HepG2 (cell line): ENCODE measurements around the gene RORC. TPM values are rescaled to one million over a fixed set of nuclear protein-coding genes. Genes with fewer than 3 reads are reported as not detected.

Experiments
- AKAP8 ChIP-seq: sonication (generic); formaldehyde crosslinking; IDR thresholded peaks from 2 replicates; pipeline ENCODE4 v1.5.1; 2020; ENCODE audit warnings: mild to moderate bottlenecking, missing genetic modification reagents
- CENPX ChIP-seq: sonication (generic); formaldehyde crosslinking; IDR thresholded peaks from 2 replicates; pipeline ENCODE4 v1.9.0; 2021; ENCODE audit warnings: mild to moderate bottlenecking, missing genetic modification reagents, moderate library complexity
- DMAP1 ChIP-seq: IDR thresholded peaks from 2 replicates; pipeline ENCODE4 v1.6.1; 2016
- JARID2 ChIP-seq: sonication (generic); formaldehyde crosslinking; IDR thresholded peaks from 2 replicates; pipeline ENCODE4 v1.8.1; 2023; ENCODE audit warnings: missing genetic modification reagents, inconsistent platforms; ENCODE audit not compliant: insufficient replicate concordance
- KDM2A ChIP-seq: sonication (generic); formaldehyde crosslinking; IDR thresholded peaks from 2 replicates; pipeline ENCODE4 v1.4.0; 2020; ENCODE audit warnings: low read depth, missing genetic modification reagents, borderline replicate concordance
- MEF2D ChIP-seq: sonication (generic); formaldehyde crosslinking; IDR thresholded peaks from 2 replicates; pipeline ENCODE4 v1.5.1; 2020; ENCODE audit warnings: mild to moderate bottlenecking, missing genetic modification reagents
- PITX1 ChIP-seq: sonication (generic); formaldehyde crosslinking; IDR thresholded peaks from 2 replicates; pipeline ENCODE4 v1.5.1; 2020; ENCODE audit warnings: mild to moderate bottlenecking, missing genetic modification reagents
- PRMT3 ChIP-seq: sonication (generic); formaldehyde crosslinking; IDR thresholded peaks from 2 replicates; pipeline ENCODE4 v1.8.1; 2022; ENCODE audit warnings: low read depth, mild to moderate bottlenecking, moderate library complexity, missing genetic modification reagents, borderline replicate concordance
- ZBTB1 ChIP-seq: sonication (generic); formaldehyde crosslinking; IDR thresholded peaks from 2 replicates; pipeline ENCODE4 v1.4.0; 2020; ENCODE audit warnings: missing genetic modification reagents, borderline replicate concordance
- ZFY ChIP-seq: sonication (generic); formaldehyde crosslinking; IDR thresholded peaks from 2 replicates; pipeline ENCODE4 v1.4.0; 2020; ENCODE audit warnings: missing genetic modification reagents
- ZNF749 ChIP-seq: sonication (generic); formaldehyde crosslinking; IDR thresholded peaks from 2 replicates; pipeline ENCODE4 v1.8.0; 2022; ENCODE audit warnings: mild to moderate bottlenecking, missing genetic modification reagents, moderate library complexity, borderline replicate concordance
- ZNF777 ChIP-seq: sonication (generic); formaldehyde crosslinking; IDR thresholded peaks from 2 replicates; pipeline ENCODE4 v1.4.0; 2020; ENCODE audit warnings: missing genetic modification reagents
- ZSCAN21 ChIP-seq: sonication (generic); formaldehyde crosslinking; IDR thresholded peaks from 2 replicates; pipeline ENCODE4 v1.8.0; 2022; ENCODE audit warnings: mild to moderate bottlenecking, missing genetic modification reagents, moderate library complexity, borderline replicate concordance
- polyA plus RNA-seq, 8 experiments: library from polyadenylated mRNA; depleted of rRNA in 3 of 8; stranded (reverse) in 7 of 8; unstranded in 1 of 8; fragments of >200 nt; fragmentation: Illumina TruSeq in 4 of 8; extraction: Trizol in 4 of 8; gene quantifications; 2 replicates each; pipeline versions ENCODE4 v1.2.1 to v1.2.3, GENCODE V29; 2011 to 2016; ENCODE audit warnings: low read depth in 4 of 8, missing spikeins in 1 of 8, mixed read lengths in 1 of 8; ENCODE audit not compliant: insufficient read depth in 1 of 8
- total RNA-seq, 5 experiments: library from RNA; depleted of rRNA; stranded (reverse); fragments of >200 nt; fragmentation: Illumina TruSeq; extraction: Trizol; gene quantifications; 2 replicates each; pipeline ENCODE4 v1.2.3, GENCODE V29; 2016; ENCODE audit warnings: low read depth in 1 of 5
- TF ChIP-seq, protein P1 (sequence below): sonication (generic); formaldehyde crosslinking; IDR thresholded peaks from 2 replicates; pipeline ENCODE4 v1.4.0; 2020; ENCODE audit warnings: missing genetic modification reagents
- TF ChIP-seq, protein P2 (sequence below): sonication (generic); formaldehyde crosslinking; IDR thresholded peaks from 2 replicates; pipeline ENCODE4 v1.5.1; 2020; ENCODE audit warnings: mild to moderate bottlenecking, missing genetic modification reagents, moderate library complexity
- TF ChIP-seq, protein P3 (sequence below): sonication (generic); formaldehyde crosslinking; IDR thresholded peaks from 2 replicates; pipeline ENCODE4 v1.4.0; 2020; ENCODE audit warnings: missing genetic modification reagents
- TF ChIP-seq, protein P4 (sequence below): sonication (generic); formaldehyde crosslinking; IDR thresholded peaks from 2 replicates; pipeline ENCODE4 v1.4.0; 2020; ENCODE audit warnings: missing genetic modification reagents

The RORC gene
- total and polyA plus RNA-seq, 2 of the 13 experiments (the other 11 are each of a cell fraction or from before 2014, with no cell fraction given), result 2.5 to 6.5 TPM

DNA sequence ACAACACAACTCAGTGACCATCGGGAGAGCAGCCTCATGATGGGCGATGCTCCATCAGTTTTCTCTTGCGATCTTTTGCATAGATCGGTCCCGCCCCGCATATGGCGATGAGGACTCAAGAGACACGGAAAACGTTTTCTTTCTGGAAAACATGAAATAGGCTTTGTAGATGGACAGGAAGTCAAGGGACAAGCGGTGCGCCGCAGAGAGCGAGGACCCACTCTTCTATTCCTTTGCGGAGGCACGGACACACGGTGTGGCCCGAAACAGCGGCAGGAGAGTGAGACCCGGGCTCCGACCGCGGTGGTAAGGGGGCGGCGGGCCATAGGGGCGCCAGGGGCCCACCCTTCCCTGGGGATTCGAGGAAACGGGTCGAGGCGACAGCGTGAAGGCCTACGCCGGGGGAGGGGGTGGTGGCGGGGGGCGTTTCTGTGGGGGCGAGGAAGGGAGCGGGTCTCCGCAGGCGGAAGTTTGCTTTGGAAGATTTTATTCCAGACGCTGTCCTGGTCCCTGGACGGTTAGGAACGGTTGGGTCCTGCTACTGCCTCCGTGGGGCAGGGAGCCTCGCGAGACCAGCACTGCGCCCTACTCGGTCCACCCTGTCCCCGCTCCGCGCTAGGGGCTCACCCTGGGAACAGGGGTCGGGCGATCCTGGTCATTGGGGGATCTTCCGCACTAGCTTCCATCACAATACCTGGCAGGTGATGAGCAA, 40.5 kb downstream of the RORC start (continued):
- no peak for TF ChIP-seq ZNF749 (CRISPR knock-in tag)
- TF ChIP-seq ZFY (CRISPR knock-in tag), result no peak; the same call in 1 of the 2 replicates
- TF ChIP-seq, protein P1, sequence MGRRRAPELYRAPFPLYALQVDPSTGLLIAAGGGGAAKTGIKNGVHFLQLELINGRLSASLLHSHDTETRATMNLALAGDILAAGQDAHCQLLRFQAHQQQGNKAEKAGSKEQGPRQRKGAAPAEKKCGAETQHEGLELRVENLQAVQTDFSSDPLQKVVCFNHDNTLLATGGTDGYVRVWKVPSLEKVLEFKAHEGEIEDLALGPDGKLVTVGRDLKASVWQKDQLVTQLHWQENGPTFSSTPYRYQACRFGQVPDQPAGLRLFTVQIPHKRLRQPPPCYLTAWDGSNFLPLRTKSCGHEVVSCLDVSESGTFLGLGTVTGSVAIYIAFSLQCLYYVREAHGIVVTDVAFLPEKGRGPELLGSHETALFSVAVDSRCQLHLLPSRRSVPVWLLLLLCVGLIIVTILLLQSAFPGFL (CRISPR knock-in tag), result no peak
- TF ChIP-seq, protein P2, sequence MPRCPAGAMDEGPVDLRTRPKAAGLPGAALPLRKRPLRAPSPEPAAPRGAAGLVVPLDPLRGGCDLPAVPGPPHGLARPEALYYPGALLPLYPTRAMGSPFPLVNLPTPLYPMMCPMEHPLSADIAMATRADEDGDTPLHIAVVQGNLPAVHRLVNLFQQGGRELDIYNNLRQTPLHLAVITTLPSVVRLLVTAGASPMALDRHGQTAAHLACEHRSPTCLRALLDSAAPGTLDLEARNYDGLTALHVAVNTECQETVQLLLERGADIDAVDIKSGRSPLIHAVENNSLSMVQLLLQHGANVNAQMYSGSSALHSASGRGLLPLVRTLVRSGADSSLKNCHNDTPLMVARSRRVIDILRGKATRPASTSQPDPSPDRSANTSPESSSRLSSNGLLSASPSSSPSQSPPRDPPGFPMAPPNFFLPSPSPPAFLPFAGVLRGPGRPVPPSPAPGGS (CRISPR knock-in tag), result no peak; the same call in 1 of the 2 replicates
- no peak for TF ChIP-seq AKAP8 (CRISPR knock-in tag)
- TF ChIP-seq DMAP1 (CRISPR knock-in tag), result no peak
- no peak for TF ChIP-seq PRMT3 (CRISPR knock-in tag)
- TF ChIP-seq MEF2D (CRISPR knock-in tag), result no peak
- TF ChIP-seq ZSCAN21 (CRISPR knock-in tag), result 0 out of 2 replicates have a peak, but pooled peaks have one; percentile 45
- TF ChIP-seq JARID2, result no peak
- TF ChIP-seq ZBTB1 (CRISPR knock-in tag), result no peak
- TF ChIP-seq KDM2A (CRISPR knock-in tag), result peak; percentile 5; the same call in 1 of the 2 replicates
- TF ChIP-seq CENPX (CRISPR knock-in tag), result no peak
- TF ChIP-seq, protein P3, sequence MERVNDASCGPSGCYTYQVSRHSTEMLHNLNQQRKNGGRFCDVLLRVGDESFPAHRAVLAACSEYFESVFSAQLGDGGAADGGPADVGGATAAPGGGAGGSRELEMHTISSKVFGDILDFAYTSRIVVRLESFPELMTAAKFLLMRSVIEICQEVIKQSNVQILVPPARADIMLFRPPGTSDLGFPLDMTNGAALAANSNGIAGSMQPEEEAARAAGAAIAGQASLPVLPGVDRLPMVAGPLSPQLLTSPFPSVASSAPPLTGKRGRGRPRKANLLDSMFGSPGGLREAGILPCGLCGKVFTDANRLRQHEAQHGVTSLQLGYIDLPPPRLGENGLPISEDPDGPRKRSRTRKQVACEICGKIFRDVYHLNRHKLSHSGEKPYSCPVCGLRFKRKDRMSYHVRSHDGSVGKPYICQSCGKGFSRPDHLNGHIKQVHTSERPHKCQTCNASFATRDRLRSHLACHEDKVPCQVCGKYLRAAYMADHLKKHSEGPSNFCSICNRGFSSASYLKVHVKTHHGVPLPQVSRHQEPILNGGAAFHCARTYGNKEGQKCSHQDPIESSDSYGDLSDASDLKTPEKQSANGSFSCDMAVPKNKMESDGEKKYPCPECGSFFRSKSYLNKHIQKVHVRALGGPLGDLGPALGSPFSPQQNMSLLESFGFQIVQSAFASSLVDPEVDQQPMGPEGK, result no peak
- TF ChIP-seq ZNF777 (CRISPR knock-in tag), result peak; percentile 26
- no peak for TF ChIP-seq PITX1 (CRISPR knock-in tag)
- TF ChIP-seq, protein P4, sequence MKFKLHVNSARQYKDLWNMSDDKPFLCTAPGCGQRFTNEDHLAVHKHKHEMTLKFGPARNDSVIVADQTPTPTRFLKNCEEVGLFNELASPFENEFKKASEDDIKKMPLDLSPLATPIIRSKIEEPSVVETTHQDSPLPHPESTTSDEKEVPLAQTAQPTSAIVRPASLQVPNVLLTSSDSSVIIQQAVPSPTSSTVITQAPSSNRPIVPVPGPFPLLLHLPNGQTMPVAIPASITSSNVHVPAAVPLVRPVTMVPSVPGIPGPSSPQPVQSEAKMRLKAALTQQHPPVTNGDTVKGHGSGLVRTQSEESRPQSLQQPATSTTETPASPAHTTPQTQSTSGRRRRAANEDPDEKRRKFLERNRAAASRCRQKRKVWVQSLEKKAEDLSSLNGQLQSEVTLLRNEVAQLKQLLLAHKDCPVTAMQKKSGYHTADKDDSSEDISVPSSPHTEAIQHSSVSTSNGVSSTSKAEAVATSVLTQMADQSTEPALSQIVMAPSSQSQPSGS, result peak; percentile 22; the same call in 1 of the 2 replicates
